HG02798 (cell line): ENCODE results near the gene ODF2L.

Source experiments
- ATAC-seq: cut with Tn5 transposase; IDR thresholded peaks from one replicate; pipeline ENCODE4 v1.9.1; 2021; ENCODE audit warnings: mild to moderate bottlenecking; ENCODE audit not compliant: unreplicated experiment, poor library complexity

ODF2L gene

GRCh38 chr1:86395751-86396497, at the start of gene ODF2L:
Gene ODF2L (minus strand): TSS chr1:86396323. CDS start chr1:86387027, 9,296 bp downstream.
- peak; percentile 100 for ATAC-seq

- no peak for ATAC-seq
Measured at GRCh38 chr1:86445919-86446318, 49.8 kb upstream of the ODF2L start.

- ATAC-seq, result no peak
Measured at GRCh38 chr1:86441997-86442396, 45.9 kb upstream of the ODF2L start.

GRCh38 chr1:86441581-86441980, 45.5 kb upstream of the ODF2L start:
- no peak for ATAC-seq

- no peak for ATAC-seq
Measured at GRCh38 chr1:86436041-86436440, 39.9 kb upstream of the ODF2L start.

GRCh38 chr1:86435327-86435726, 39.2 kb upstream of the ODF2L start:
- ATAC-seq, result no peak

GRCh38 chr1:86434059-86434458, 37.9 kb upstream of the ODF2L start:
- ATAC-seq, result no peak

GRCh38 chr1:86430376-86430775, 34.3 kb upstream of the ODF2L start:
- ATAC-seq, result no peak

- ATAC-seq, result no peak
Measured at GRCh38 chr1:86429835-86430234, 33.7 kb upstream of the ODF2L start.

- ATAC-seq, result no peak
Measured at GRCh38 chr1:86429122-86429725, 33.1 kb upstream of the ODF2L start.

GRCh38 chr1:86423873-86424272, 27.8 kb upstream of the ODF2L start, which contains the start of gene CLCA2:
Gene CLCA2 (plus strand): TSS chr1:86424171. CDS start chr1:86424248, 77 bp downstream.
- ATAC-seq, result no peak

GRCh38 chr1:86423473-86423872, 27.4 kb upstream of the ODF2L start:
- ATAC-seq, result no peak

- no peak for ATAC-seq
Measured at GRCh38 chr1:86421601-86422280, 25.6 kb upstream of the ODF2L start.

- ATAC-seq, result peak; percentile 79
Measured at GRCh38 chr1:86419277-86419903, 23.3 kb upstream of the ODF2L start.

- no peak for ATAC-seq
Measured at GRCh38 chr1:86416343-86416742, 20.2 kb upstream of the ODF2L start.

- no peak for ATAC-seq
Measured at GRCh38 chr1:86410879-86411278, 14.8 kb upstream of the ODF2L start.

- no peak for ATAC-seq
Measured at GRCh38 chr1:86409416-86410021, 13.4 kb upstream of the ODF2L start.

GRCh38 chr1:86396498-86396890, 371 bp upstream of the ODF2L start:
- peak; percentile 21 for ATAC-seq

GRCh38 chr1:86394416-86394815, 1.7 kb downstream of the ODF2L start:
- ATAC-seq, result no peak

GRCh38 chr1:86389307-86389706, 6.8 kb downstream of the ODF2L start:
- ATAC-seq, result peak; percentile 89
